Measurements from ENCODE around the gene TNFSF8. TPM values are rescaled to one million over a fixed set of nuclear protein-coding genes. Genes with fewer than 3 reads are reported as not detected.
A peak's percentile ranks its signal among the peaks of the same experiment; 100 is the strongest.

Gene TNFSF8
- total RNA-seq, result 1 to 10 TPM; 1.0 to 1.3 (median 1.0) TPM
- long read RNA-seq, donor 1, partial matches to known transcripts, result 0 of 1 reads
- long read RNA-seq, donor 1, other reads (novel, unspliced or antisense), result 0 of 1 reads
- long read RNA-seq, donor 2, result 0 reads

DNA sequence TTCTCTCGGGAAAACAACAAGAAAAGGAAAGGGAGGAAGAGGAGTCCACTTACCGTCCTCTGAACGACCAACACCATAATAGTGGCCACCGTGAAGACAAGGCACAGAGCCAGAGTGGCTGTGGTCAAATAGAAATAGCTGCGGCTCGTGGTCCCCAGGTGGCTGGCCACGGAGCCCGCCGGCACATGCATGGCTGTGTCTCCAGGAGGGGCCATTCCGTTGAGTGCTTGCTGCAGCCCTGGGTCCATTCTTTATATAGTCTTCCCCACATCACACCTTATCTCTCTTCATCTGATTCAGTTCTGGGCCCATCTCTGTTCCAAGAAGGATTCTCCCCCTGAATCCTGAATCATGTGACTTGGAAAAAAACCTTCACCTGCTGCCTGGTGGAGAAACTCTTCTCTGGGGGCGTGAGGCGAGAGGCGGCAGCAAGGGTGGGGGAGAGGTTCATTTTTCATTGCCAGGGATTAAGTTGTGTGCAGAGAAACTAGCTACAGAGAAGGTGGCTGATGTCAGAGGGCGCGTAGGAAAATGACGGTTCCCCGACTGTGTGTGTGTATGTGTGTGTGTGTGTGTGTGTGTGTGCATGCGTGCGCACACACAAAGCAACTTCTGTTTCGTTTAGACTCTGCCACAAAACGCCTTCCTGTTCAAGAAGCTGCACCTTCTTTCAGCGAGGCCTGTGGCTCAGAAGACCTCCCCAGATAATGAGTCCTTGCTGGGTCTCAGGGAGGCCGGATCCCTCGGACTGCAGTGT lies at the start of gene TNFSF8:
TSS of gene TNFSF8 (minus strand) at position 536 of the 757 bp plus-strand sequence. CDS start at position 248, 288 bp downstream.
- Histone ChIP-seq H3K9me3 (no peaks in the 10 kb centered on the region), H3K36me3 (ENCODE audit: low read depth) (no peaks in the 10 kb centered on the region), H3K4me3 (no peak within 1 kb of the TSS), H3K4me1 (ENCODE audit: low read depth) (no peaks in the 10 kb centered on the region)
- DNase-seq (peak; percentile 40 to 72 (median 62)), ATAC-seq (peak; percentile 87)
- TF ChIP-seq, protein P1, sequence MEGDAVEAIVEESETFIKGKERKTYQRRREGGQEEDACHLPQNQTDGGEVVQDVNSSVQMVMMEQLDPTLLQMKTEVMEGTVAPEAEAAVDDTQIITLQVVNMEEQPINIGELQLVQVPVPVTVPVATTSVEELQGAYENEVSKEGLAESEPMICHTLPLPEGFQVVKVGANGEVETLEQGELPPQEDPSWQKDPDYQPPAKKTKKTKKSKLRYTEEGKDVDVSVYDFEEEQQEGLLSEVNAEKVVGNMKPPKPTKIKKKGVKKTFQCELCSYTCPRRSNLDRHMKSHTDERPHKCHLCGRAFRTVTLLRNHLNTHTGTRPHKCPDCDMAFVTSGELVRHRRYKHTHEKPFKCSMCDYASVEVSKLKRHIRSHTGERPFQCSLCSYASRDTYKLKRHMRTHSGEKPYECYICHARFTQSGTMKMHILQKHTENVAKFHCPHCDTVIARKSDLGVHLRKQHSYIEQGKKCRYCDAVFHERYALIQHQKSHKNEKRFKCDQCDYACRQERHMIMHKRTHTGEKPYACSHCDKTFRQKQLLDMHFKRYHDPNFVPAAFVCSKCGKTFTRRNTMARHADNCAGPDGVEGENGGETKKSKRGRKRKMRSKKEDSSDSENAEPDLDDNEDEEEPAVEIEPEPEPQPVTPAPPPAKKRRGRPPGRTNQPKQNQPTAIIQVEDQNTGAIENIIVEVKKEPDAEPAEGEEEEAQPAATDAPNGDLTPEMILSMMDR (IDR thresholded peaks at IDR 0.05), result no peak
- intact Hi-C loops (cut with DNase I, micrococcal nuclease), result no loop called here

DNA sequence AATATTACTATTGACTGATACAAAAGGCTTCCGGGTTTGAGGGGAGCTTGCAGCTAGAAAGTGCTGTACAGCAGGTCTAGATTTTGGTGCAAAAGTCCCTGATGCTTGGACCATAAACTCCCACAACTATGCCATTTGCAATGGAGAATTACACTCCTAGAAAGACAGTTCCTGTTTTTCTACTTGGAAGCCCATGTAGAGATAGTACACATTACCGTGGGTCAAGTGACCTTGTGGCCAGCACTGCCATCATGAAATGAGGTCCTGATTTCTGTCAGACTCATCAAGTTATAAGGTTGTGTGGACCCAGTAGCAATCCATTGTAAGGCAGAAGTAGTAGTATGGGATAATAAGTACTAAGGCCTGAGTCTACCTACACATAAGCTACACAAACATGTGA lies 42.8 kb upstream of the TNFSF8 start:
- intact Hi-C loops (cut with DNase I, micrococcal nuclease), result no loop called here
- DNase-seq (no peak), ATAC-seq (no peak)
- TF ChIP-seq, protein P1 (IDR thresholded peaks at IDR 0.05), result no peak
- H3K4me3 ChIP-seq, result no peak overlapping the region
- no peaks in the 10 kb centered on the region for H3K36me3 ChIP-seq (ENCODE audit: low read depth)
- H3K4me1 ChIP-seq (ENCODE audit: low read depth), result no peaks in the 10 kb centered on the region
- no peaks in the 10 kb centered on the region for H3K9me3 ChIP-seq

DNA sequence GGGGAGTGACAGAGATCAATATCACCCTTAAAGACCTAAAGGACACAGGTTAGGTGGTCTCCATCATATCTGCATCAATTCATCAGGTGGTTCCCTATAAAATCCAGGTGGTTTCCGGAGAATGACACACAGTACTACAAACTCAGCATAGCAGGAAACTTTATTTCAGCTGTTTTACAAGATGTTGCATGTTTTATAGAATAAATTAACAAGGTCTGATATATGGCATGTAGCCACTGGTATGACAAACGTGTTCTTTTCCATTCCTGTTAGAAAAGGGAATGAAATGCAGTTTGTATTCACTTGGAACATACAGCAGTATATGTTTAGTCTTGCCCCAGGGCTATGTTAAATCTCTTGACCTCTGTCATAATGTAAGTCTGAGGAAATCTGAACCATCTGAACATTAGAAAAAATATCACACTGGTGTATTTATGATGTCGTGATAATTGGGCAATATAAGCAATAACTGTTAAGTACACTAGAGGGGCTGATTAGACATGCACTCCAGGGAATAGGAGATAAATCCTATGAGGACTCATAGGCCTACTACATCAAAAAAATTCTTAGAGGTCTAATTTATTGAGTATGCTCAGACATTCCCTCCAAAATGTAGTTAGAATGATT lies 42.2 kb upstream of the TNFSF8 start:
- intact Hi-C loops (cut with DNase I, micrococcal nuclease), result no loop called here
- H3K4me3 ChIP-seq, result no peak overlapping the region
- no peaks in the 10 kb centered on the region for H3K4me1 ChIP-seq (ENCODE audit: low read depth)
- DNase-seq (no peak), ATAC-seq (no peak)
- TF ChIP-seq, protein P1 (IDR thresholded peaks at IDR 0.05), result no peak
- H3K9me3 ChIP-seq, result no peaks in the 10 kb centered on the region
- no peaks in the 10 kb centered on the region for H3K36me3 ChIP-seq (ENCODE audit: low read depth)

GRCh38 chr9:114969269-114969668 lies 38.9 kb upstream of the TNFSF8 start:
- no peaks in the 10 kb centered on the region for H3K4me1 ChIP-seq (ENCODE audit: low read depth)
- no peaks in the 10 kb centered on the region for H3K36me3 ChIP-seq (ENCODE audit: low read depth)
- intact Hi-C loops (cut with DNase I, micrococcal nuclease), result no loop called here
- no peak for DNase-seq
- TF ChIP-seq, protein P1 (IDR thresholded peaks at IDR 0.05), result no peak
- H3K4me3 ChIP-seq, result no peak overlapping the region
- ATAC-seq, result no peak
- H3K9me3 ChIP-seq, result no peaks in the 10 kb centered on the region

- no peak for ATAC-seq
- TF ChIP-seq, protein P1 (IDR thresholded peaks at IDR 0.05), result no peak
These were observed 38.3 kb upstream of the TNFSF8 start for GRCh38 chr9:114968671-114969070.

More at GRCh38 chr9:114968671-114969070, 38.3 kb upstream of the TNFSF8 start:
- Histone ChIP-seq H3K4me1 (ENCODE audit: low read depth) (no peaks in the 10 kb centered on the region), H3K9me3 (no peaks in the 10 kb centered on the region), H3K4me3 (no peak overlapping the region), H3K36me3 (ENCODE audit: low read depth) (no peaks in the 10 kb centered on the region)
- intact Hi-C loops (cut with DNase I, micrococcal nuclease), result no loop called here
- no peak for DNase-seq
